Peyer's patch (tissue), 4 donors: ENCODE data around the gene NUDT22. TPM values are rescaled to one million over a fixed set of nuclear protein-coding genes. Genes with fewer than 3 reads are reported as not detected.

Source experiments
- DNase-seq, 3 donors: peaks; one replicate each; pipeline ENCODE4 v3.0.0-alpha.2; 2017 to 2019
- H3K27ac ChIP-seq, 4 donors: fragments of 200-600 bp; sonication (generic); one replicate each; pipeline ENCODE4 v1.5.1; 2016 to 2019
- H3K27me3 ChIP-seq, 2 donors: fragments of 200-600 bp; sonication (generic); one replicate each; pipeline ENCODE4 v1.5.1; 2019
- H3K36me3 ChIP-seq, 3 donors: fragments of 200-600 bp; sonication (generic); one replicate each; pipeline ENCODE4 v1.5.1; 2016 to 2019
- H3K4me1 ChIP-seq, 4 donors: fragments of 200-600 bp; sonication (generic); one replicate each; pipeline ENCODE4 v1.5.1; 2016 to 2019
- H3K4me3 ChIP-seq, 4 donors: fragments of 200-600 bp; sonication (generic); 1 replicate in 3 of 4; 2 replicates in 1 of 4; pipeline ENCODE4 v1.5.1; 2016 to 2019; ENCODE audit warnings: mild to moderate bottlenecking in 1 of 4
- H3K9me3 ChIP-seq, 4 donors: fragments of 200-600 bp; sonication (generic); one replicate each; pipeline ENCODE4 v1.5.1; 2016 to 2019; ENCODE audit warnings: mild to moderate bottlenecking in 1 of 4
- POLR2A ChIP-seq, 2 donors: fragments of 450-650 bp; IDR thresholded peaks; one replicate each; pipeline ENCODE4 v1.5.1; 2017; ENCODE audit warnings: antibody characterized with exemption in 2 of 2, mild to moderate bottlenecking in 2 of 2, moderate library complexity in 2 of 2
- total RNA-seq, 4 donors: library from RNA; depleted of rRNA; stranded (reverse); fragments of >200 nt; gene quantifications; one replicate each; pipeline ENCODE4 v1.1.0, GENCODE V29; 2016
- TF ChIP-seq, protein P1 (sequence below), 6 experiments: fragments of 450-650 bp in 4 of 6; fragments of 200-600 bp in 2 of 6; sonication (generic) in 1 of 6; IDR thresholded peaks; one replicate each; pipeline ENCODE4 v1.5.1; 2017 to 2019; ENCODE audit warnings: antibody characterized with exemption in 6 of 6, mild to moderate bottlenecking in 3 of 6, moderate library complexity in 1 of 6

The NUDT22 gene
- total RNA-seq, 4 donors from 2014 or later: 145 to 190 (median 156) TPM

DNA sequence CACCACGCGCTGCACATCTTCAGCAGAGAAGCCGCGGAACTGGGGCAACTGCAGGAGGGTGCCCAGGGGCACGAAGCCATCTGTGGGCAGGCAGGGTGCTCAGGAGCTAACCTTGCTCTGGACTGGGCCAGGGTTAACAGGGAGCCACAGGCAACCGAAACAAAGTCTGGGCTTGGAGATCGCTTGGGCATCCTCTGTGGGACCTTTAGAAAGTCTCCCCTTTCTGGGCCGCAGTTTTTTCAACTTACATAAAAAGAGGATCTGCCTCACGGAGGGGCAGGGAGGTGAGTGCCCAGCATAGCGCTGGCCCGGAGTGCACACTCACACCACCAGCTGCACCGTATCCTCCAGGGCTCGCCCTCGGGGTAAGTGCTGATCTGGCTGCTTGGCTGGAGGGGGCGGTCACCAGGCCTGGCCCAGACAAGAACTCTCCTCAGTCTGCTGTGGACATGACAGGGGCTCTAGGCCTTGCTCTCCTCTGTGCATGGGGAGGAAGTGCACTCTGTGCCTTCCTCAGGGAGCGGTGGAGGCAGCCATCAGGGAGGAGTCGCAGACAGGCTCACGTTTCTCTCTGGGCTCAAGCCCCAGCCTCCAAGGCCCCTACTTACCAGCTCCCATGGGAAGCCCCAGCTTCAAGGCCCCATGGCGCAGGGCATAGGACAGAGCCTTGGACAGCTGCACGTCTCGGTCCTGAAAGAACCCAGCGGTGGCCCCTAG is 1.0 kb upstream of the NUDT22 start:
- peaks cover 0 to 26% (median 0%) of the 10 kb centered on the region in 3 donors for H3K36me3 ChIP-seq
- no peak for TF ChIP-seq POLR2A (IDR thresholded peaks at IDR 0.05)
- TF ChIP-seq, protein P1, sequence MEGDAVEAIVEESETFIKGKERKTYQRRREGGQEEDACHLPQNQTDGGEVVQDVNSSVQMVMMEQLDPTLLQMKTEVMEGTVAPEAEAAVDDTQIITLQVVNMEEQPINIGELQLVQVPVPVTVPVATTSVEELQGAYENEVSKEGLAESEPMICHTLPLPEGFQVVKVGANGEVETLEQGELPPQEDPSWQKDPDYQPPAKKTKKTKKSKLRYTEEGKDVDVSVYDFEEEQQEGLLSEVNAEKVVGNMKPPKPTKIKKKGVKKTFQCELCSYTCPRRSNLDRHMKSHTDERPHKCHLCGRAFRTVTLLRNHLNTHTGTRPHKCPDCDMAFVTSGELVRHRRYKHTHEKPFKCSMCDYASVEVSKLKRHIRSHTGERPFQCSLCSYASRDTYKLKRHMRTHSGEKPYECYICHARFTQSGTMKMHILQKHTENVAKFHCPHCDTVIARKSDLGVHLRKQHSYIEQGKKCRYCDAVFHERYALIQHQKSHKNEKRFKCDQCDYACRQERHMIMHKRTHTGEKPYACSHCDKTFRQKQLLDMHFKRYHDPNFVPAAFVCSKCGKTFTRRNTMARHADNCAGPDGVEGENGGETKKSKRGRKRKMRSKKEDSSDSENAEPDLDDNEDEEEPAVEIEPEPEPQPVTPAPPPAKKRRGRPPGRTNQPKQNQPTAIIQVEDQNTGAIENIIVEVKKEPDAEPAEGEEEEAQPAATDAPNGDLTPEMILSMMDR (IDR thresholded peaks at IDR 0.05): no peak
- DNase-seq: no peak
- H3K4me3 ChIP-seq: peak overlapping the region; percentile 67 to 87 (median 76)
- peaks cover 0 to 37% (median 12%) of the 10 kb centered on the region in 4 donors for H3K4me1 ChIP-seq
- H3K27me3 ChIP-seq: no peaks in the 10 kb centered on the region
- no peaks in the 10 kb centered on the region for H3K9me3 ChIP-seq
- H3K27ac ChIP-seq: peak overlapping the region; percentile 86 to 97 (median 92)

DNA sequence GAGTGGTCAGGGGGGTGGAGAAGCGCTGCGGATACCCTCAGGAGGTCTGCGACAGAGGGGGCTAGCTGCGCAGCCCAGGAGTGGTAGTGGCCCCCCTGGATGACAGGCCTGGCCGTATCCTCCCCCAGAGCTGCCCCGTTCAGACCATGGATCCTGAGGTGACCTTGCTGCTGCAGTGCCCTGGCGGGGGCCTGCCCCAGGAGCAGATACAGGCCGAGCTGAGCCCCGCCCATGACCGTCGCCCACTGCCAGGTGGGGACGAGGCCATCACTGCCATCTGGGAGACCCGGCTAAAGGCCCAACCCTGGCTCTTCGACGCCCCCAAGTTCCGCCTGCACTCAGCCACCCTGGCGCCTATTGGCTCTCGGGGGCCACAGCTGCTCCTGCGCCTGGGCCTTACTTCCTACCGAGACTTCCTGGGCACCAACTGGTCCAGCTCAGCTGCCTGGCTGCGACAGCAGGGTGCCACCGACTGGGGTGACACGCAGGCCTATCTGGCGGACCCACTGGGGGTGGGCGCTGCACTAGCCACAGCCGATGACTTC is 505 bp downstream of the NUDT22 start:
- H3K27me3 ChIP-seq: no peaks in the 10 kb centered on the region
- H3K9me3 ChIP-seq: no peaks in the 10 kb centered on the region
- peaks cover 0 to 10% (median 0%) of the 10 kb centered on the region in 3 donors for H3K36me3 ChIP-seq
- H3K27ac ChIP-seq: peak overlapping the region; percentile 86 to 97 (median 92)
- H3K4me3 ChIP-seq: peak overlapping the region; percentile 67 to 87 (median 76)
- DNase-seq: peak; percentile 77 to 89 (median 85)
- TF ChIP-seq, protein P1 (IDR thresholded peaks at IDR 0.05): peak in 1 of 6 experiments; percentile 8
- no peak for TF ChIP-seq POLR2A (IDR thresholded peaks at IDR 0.05)
- H3K4me1 ChIP-seq: peaks cover 0 to 41% (median 13%) of the 10 kb centered on the region in 4 donors

DNA sequence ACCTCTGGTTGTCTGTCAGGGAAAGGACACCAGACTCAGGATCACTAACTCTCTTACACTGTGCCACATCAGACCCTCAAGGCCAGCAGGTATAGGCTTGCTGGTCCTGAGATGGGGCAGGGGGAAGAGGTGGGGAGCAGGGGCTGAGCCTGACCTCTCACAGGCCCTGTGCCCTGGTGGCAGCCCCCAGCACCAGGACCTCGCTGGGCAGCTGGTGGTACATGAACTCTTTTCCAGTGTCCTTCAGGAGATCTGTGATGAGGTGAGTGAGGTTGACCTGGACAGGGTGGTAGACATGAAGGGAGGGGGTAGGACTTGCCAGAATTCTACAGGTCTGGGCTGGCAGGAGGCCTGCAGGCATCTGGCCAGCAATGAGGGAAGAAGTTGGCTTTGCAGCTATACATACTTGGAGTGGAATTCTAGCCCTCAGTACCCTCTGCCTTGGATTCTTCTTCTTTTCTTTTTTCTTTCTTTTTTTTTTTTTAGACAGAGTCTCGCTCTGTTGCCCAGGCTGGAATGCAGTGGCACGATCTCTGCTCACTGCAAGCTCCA is 1.4 kb downstream of the NUDT22 start:
- Histone ChIP-seq H3K9me3 (no peaks in the 10 kb centered on the region), H3K27ac (peak overlapping the region; percentile 86 to 97 (median 92)), H3K36me3 (peaks cover 0 to 6% (median 0%) of the 10 kb centered on the region in 3 donors), H3K27me3 (no peaks in the 10 kb centered on the region), H3K4me1 (peaks cover 0 to 49% (median 15%) of the 10 kb centered on the region in 4 donors), H3K4me3 (peak overlapping the region; percentile 67 to 87 (median 76))
- TF ChIP-seq, protein P1 (IDR thresholded peaks at IDR 0.05): no peak
- TF ChIP-seq POLR2A (IDR thresholded peaks at IDR 0.05): no peak
- no peak for DNase-seq

DNA sequence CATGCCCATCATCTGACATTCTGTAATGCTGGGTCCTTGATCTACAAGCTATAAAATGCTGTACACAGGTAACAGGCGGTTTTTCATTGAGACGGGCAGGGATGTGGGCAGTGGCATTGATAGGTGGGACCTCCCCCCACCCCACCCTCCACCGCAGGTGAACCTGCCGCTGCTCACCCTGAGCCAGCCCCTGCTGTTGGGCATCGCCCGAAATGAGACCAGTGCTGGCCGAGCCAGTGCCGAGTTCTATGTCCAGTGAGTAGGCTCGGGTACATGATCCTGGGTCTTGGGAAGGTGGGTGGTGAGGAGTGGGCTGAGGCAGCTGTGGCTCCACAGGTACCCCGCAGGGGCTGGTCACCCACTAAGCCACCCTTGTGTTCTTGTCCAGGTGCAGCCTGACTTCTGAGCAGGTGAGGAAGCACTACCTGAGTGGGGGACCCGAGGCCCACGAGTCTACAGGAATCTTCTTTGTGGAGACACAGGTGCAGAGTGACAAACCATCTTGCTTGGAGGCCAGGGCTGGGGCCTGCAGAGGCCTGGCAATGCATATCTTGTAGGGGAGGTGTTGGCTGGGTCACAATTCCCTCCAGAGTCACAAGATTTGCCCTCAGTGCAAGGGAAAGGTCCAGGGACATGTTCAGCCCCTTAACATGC is 3.1 kb downstream of the NUDT22 start:
- peak overlapping the region in 2 of 4 donors; percentile 86 to 89 for H3K4me3 ChIP-seq
- no peak for DNase-seq
- no peak for TF ChIP-seq POLR2A (IDR thresholded peaks at IDR 0.05)
- TF ChIP-seq, protein P1 (IDR thresholded peaks at IDR 0.05): no peak
- no peaks in the 10 kb centered on the region for H3K27me3 ChIP-seq
- H3K9me3 ChIP-seq: no peaks in the 10 kb centered on the region
- no peaks in the 10 kb centered on the region for H3K36me3 ChIP-seq
- H3K27ac ChIP-seq: peak overlapping the region; percentile 90 to 94 (median 92)
- peaks cover 0 to 61% (median 22%) of the 10 kb centered on the region in 4 donors for H3K4me1 ChIP-seq

DNA sequence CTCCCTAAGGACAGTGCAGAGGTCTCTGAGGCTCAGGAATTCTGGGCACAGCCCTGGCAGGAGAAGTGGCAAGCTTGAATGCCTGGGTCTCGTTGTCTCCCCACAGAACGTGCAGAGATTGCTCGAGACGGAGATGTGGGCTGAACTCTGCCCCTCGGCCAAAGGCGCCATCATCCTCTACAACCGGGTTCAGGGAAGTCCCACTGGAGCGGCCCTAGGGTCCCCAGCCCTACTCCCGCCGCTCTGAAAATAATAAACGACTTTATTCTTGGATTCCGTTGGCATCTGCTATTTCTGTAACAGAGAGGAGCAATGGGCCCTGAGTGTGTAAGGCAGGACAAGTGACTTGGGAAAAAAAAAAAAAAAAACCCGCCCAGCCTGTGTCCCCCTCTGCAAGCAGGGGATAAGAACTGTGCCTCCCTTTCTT is 3.7 kb downstream of the NUDT22 start:
- peaks cover 0 to 60% (median 22%) of the 10 kb centered on the region in 4 donors for H3K4me1 ChIP-seq
- no peak for DNase-seq
- no peaks in the 10 kb centered on the region for H3K36me3 ChIP-seq
- H3K27ac ChIP-seq: peak overlapping the region; percentile 90 to 94 (median 92)
- peak overlapping the region; percentile 54 to 89 (median 74) for H3K4me3 ChIP-seq
- no peaks in the 10 kb centered on the region for H3K9me3 ChIP-seq
- TF ChIP-seq, protein P1 (IDR thresholded peaks at IDR 0.05): no peak
- TF ChIP-seq POLR2A (IDR thresholded peaks at IDR 0.05): no peak
- H3K27me3 ChIP-seq: no peaks in the 10 kb centered on the region
